ENCODE data around the gene BARD1.

DNA sequence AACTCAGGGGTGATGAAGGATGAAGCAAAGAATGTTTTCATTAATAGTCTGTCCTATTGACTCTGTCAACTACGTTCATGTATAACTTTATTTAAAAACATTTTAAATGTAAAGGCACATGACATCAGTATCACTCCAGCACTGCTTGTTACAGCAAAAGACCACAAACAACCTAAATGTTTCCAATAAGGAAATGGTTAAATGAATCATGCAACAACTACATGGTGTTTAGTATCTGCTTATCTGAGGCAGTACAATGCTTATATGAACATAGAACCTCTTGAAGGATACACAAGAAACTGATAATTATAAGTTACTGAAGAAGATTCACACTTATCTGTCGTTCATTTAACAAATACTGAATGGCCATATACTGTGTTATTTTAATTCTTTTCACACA lies 8.4 kb downstream of the BARD1 start:
- TF ChIP-seq, protein P1, sequence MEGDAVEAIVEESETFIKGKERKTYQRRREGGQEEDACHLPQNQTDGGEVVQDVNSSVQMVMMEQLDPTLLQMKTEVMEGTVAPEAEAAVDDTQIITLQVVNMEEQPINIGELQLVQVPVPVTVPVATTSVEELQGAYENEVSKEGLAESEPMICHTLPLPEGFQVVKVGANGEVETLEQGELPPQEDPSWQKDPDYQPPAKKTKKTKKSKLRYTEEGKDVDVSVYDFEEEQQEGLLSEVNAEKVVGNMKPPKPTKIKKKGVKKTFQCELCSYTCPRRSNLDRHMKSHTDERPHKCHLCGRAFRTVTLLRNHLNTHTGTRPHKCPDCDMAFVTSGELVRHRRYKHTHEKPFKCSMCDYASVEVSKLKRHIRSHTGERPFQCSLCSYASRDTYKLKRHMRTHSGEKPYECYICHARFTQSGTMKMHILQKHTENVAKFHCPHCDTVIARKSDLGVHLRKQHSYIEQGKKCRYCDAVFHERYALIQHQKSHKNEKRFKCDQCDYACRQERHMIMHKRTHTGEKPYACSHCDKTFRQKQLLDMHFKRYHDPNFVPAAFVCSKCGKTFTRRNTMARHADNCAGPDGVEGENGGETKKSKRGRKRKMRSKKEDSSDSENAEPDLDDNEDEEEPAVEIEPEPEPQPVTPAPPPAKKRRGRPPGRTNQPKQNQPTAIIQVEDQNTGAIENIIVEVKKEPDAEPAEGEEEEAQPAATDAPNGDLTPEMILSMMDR (IDR thresholded peaks at IDR 0.05; ENCODE audit: borderline replicate concordance, extremely low read depth, low read length, poor library complexity, severe bottlenecking) = no peak
- no peak for TF ChIP-seq EZH2 (IDR thresholded peaks at IDR 0.05; ENCODE audit: borderline replicate concordance, low read depth, low read length, severe bottlenecking)
